K562 (cell line): ENCODE data around the gene CHURC1. TPM values are rescaled to one million over a fixed set of nuclear protein-coding genes. Genes with fewer than 3 reads are reported as not detected.

Experiments
- ATAC-seq: fragments of 200-7000 bp; cut with Tn5 transposase; 3 replicates; pipeline ENCODE4 v1.9.1; 2020; ENCODE audit warnings: moderate library complexity
- BruUV-seq: library from RNA; stranded (reverse); fragments of 400-500 nt; replicated peaks from 2 replicates; lab custom pipeline; 2021; lab: Mats Ljungman, UMichigan
- CTCF ChIA-PET: fragments of 300-600 bp; formaldehyde crosslinking; extraction: SDS; loops from one replicate; lab custom pipeline; 2021; ENCODE audit warnings: low intra/inter-chr PET ratio; lab: Yijun Ruan, JAX
- POLR2A ChIA-PET: fragments of 300-600, 350-650 bp; sonication (Branson Sonifier 250); formaldehyde crosslinking; extraction: SDS; loops from one replicate; lab custom pipeline; 2021; ENCODE audit warnings: antibody characterized with exemption, inconsistent platforms; lab: Yijun Ruan, JAX
- DNase-seq, 4 experiments: peaks; one replicate each; pipeline versions ENCODE4 v3.0.0 to v3.0.0-alpha.2; 2011 to 2018; ENCODE audit warnings: low spot score in 3 of 4, mixed read lengths in 3 of 4; ENCODE audit errors: extremely low read depth in 1 of 4
- FAIRE-seq: peaks from 2 replicates; lab custom pipeline; 2011; peaks lifted over from hg19 to GRCh38; lab: Jason Lieb, UNC
- H2AFZ ChIP-seq: 2 replicates; pipeline ENCODE4 v1.6.0; 2011; ENCODE audit warnings: low read depth, low read length, control low read depth, inconsistent platforms
- H3K27ac ChIP-seq: fragments of 200-600 bp; 3 replicates; pipeline ENCODE4 v1.8.0; 2011; ENCODE audit warnings: low read depth, mild to moderate bottlenecking, control low read depth, inconsistent platforms, low read length, moderate library complexity, mixed read lengths; ENCODE audit errors: extremely low read depth
- H3K27me3 ChIP-seq, 2 experiments: fragments of 300-600 bp in 1 of 2; 2 replicates in 1 of 2; 3 replicates in 1 of 2; pipeline versions ENCODE4 v1.6.0 to v1.8.0; 2011; ENCODE audit warnings: inconsistent platforms in 2 of 2, low read length in 2 of 2, mild to moderate bottlenecking in 1 of 2, mixed read lengths in 1 of 2, moderate library complexity in 1 of 2; ENCODE audit not compliant: control insufficient read depth in 2 of 2, insufficient read depth in 2 of 2
- H3K36me3 ChIP-seq: fragments of 300-600 bp; 3 replicates; pipeline ENCODE4 v1.8.0; 2011; ENCODE audit warnings: mild to moderate bottlenecking, low read length, inconsistent platforms; ENCODE audit not compliant: control insufficient read depth, insufficient read depth
- H3K4me1 ChIP-seq, 2 experiments: fragments of 200-600 bp in 1 of 2; replicated peaks in 1 of 2; 2 replicates in 1 of 2; 3 replicates in 1 of 2; pipeline versions ENCODE4 v1.5.1 to v1.8.0; 2011; ENCODE audit warnings: inconsistent platforms in 2 of 2, low read length in 2 of 2, mild to moderate bottlenecking in 1 of 2, mixed read lengths in 1 of 2, moderate library complexity in 1 of 2; ENCODE audit not compliant: control insufficient read depth in 2 of 2, insufficient read depth in 2 of 2
- H3K4me2 ChIP-seq: 2 replicates; pipeline ENCODE4 v1.6.1; 2011; ENCODE audit warnings: low read length, control low read depth, inconsistent platforms, mixed read lengths; ENCODE audit not compliant: insufficient read depth
- H3K4me3 ChIP-seq: fragments of 200-600 bp; sonication (generic), shearing (Covaris generic); 2 replicates; pipeline ENCODE4 v1.5.1; 2016; ENCODE audit warnings: control low read depth, inconsistent platforms
- H3K79me2 ChIP-seq: fragments of 200-600 bp; 3 replicates; pipeline ENCODE4 v1.8.0; 2011; ENCODE audit warnings: low read length, inconsistent platforms; ENCODE audit not compliant: control insufficient read depth, insufficient read depth
- H3K9ac ChIP-seq, 2 experiments: 2 replicates each; pipeline versions ENCODE4 v1.6.0 to v1.6.1; 2011; ENCODE audit warnings: low read depth in 2 of 2, low read length in 2 of 2, control low read depth in 1 of 2, inconsistent platforms in 1 of 2, mild to moderate bottlenecking in 1 of 2, mixed read lengths in 1 of 2; ENCODE audit not compliant: insufficient read depth in 1 of 2
- H3K9me1 ChIP-seq: one replicate; pipeline ENCODE4 v1.6.0; 2011; ENCODE audit warnings: inconsistent platforms, mild to moderate bottlenecking, low read length, moderate library complexity; ENCODE audit not compliant: control insufficient read depth, insufficient read depth
- H3K9me3 ChIP-seq: replicated peaks from 2 replicates; pipeline ENCODE4 v1.5.1; 2011; ENCODE audit warnings: low read depth, low read length, inconsistent platforms; ENCODE audit not compliant: control insufficient read depth, insufficient read depth
- H4K20me1 ChIP-seq: replicated peaks from 2 replicates; pipeline ENCODE4 v1.6.1; 2011; ENCODE audit warnings: low read length, inconsistent platforms, mixed read lengths; ENCODE audit not compliant: control insufficient read depth, insufficient read depth
- ELK1 ChIP-seq: sonication (generic); formaldehyde crosslinking; IDR thresholded peaks from 2 replicates; pipeline ENCODE4 v1.8.1; 2022; ENCODE audit warnings: missing genetic modification reagents
- HNRNPK ChIP-seq: fragments of 200-400 bp; formaldehyde crosslinking; IDR thresholded peaks from one replicate; pipeline ENCODE4 v1.6.1; 2018; ENCODE audit warnings: mild to moderate bottlenecking, low read depth, low read length; ENCODE audit not compliant: poor library complexity, severe bottlenecking
- JUND ChIP-seq, 2 experiments: IDR thresholded peaks; 2 replicates in 1 of 2; 3 replicates in 1 of 2; pipeline ENCODE4 v1.6.1; 2011; ENCODE audit warnings: borderline replicate concordance in 2 of 2, low read depth in 2 of 2, low read length in 2 of 2, improper control_type of control experiment in 1 of 2, missing biosample characterization in 1 of 2, missing genetic modification characterization in 1 of 2, missing genetic modification reagents in 1 of 2
- KLF6 ChIP-seq: fragments of 250-450 bp; sonication (Bioruptor Pico); IDR thresholded peaks from 2 replicates; pipeline ENCODE4 v1.4.0; 2020; ENCODE audit warnings: mild to moderate bottlenecking, moderate library complexity, borderline replicate concordance
- NFATC3 ChIP-seq: fragments of 450-650 bp; IDR thresholded peaks from 2 replicates; pipeline ENCODE4 v1.6.1; 2017; ENCODE audit warnings: mild to moderate bottlenecking
- PHTF2 ChIP-seq: fragments of 250-450 bp; sonication (Bioruptor Pico); IDR thresholded peaks from 2 replicates; pipeline ENCODE4 v1.5.0; 2021; ENCODE audit warnings: mild to moderate bottlenecking
- PML ChIP-seq: IDR thresholded peaks from 2 replicates; pipeline ENCODE4 v1.6.1; 2012; ENCODE audit warnings: low read length, inconsistent platforms
- POLR2AphosphoS5 ChIP-seq: IDR thresholded peaks from 2 replicates; pipeline ENCODE4 v1.6.1; 2011; ENCODE audit warnings: mild to moderate bottlenecking, low read depth, low read length, moderate library complexity; ENCODE audit not compliant: control insufficient read depth, insufficient read depth
- RBBP5 ChIP-seq: fragments of 200-600 bp; sonication (generic); IDR thresholded peaks from 2 replicates; pipeline ENCODE4 v1.6.1; 2012; ENCODE audit warnings: borderline replicate concordance, mild to moderate bottlenecking, low read length, control low read depth, inconsistent platforms; ENCODE audit not compliant: insufficient read depth, poor library complexity, severe bottlenecking
- TAF15 ChIP-seq: fragments of 200-400 bp; formaldehyde crosslinking; IDR thresholded peaks from 2 replicates; pipeline ENCODE4 v1.6.1; 2017; ENCODE audit warnings: mild to moderate bottlenecking, low read depth, low read length, moderate library complexity
- ZC3H8 ChIP-seq: fragments of 450-650 bp; IDR thresholded peaks from 2 replicates; pipeline ENCODE4 v1.6.1; 2017
- ZKSCAN8 ChIP-seq: fragments of 200-800 bp; sonication (Bioruptor generic); IDR thresholded peaks from 2 replicates; pipeline ENCODE4 v1.6.1; 2016; ENCODE audit warnings: missing genetic modification characterization, missing compliant biosample characterization
- WGBS: fragments of 100-300 bp; shearing (Covaris generic); methylation state at CpG from one replicate; pipeline ENCODE4 v1.1.6; 2016; ENCODE audit warnings: low coverage, mixed read lengths; ENCODE audit not compliant: insufficient coverage; ENCODE audit errors: missing lambda C conversion rate; 5-methylcytosine and 5-hydroxymethylcytosine counted together
- in situ Hi-C: fragments of 300-500 bp; cut with MboI; formaldehyde crosslinking; loops from 4 replicates; pipeline ENCODE4 v1.15.0; 2018; ENCODE audit warnings: inconsistent platforms, mixed read lengths
- intact Hi-C: fragments of 100-400 bp; cut with micrococcal nuclease; formaldehyde crosslinking; loops from 2 replicates; pipeline ENCODE4 v1.14.2; 2022
- polyA plus RNA-seq, 8 experiments: library from polyadenylated mRNA; depleted of rRNA in 4 of 8; stranded (reverse) in 5 of 8; unstranded in 3 of 8; fragments of >200 nt; fragmentation: Nextera tagmentation in 2 of 8; fragmentation: Illumina TruSeq in 1 of 8; extraction: Ambion mirVana in 2 of 8; extraction: Trizol in 1 of 8; gene quantifications; 2 replicates each; pipeline versions ENCODE4 v1.2.1 to v1.2.3, GENCODE V29; 2011 to 2014; ENCODE audit warnings: inconsistent platforms in 1 of 8, missing spikeins in 1 of 8
- total RNA-seq, 7 experiments: library from RNA; depleted of rRNA in 6 of 7; stranded (reverse); fragments of >200 nt in 6 of 7; fragmentation: Illumina TruSeq in 2 of 7; extraction: Trizol in 2 of 7; gene quantifications; 2 replicates each; pipeline versions ENCODE4 v1.2.1 to v1.2.3, GENCODE V29; 2011 to 2021; ENCODE audit warnings: low replicate concordance in 1 of 7

CHURC1 gene
- total and polyA plus RNA-seq, 9 of the 15 experiments (the other 6 are each of a cell fraction or from before 2014, with no cell fraction given) = 27.3 to 239 (median 45.6) TPM

GRCh38 chr14:64979336-64980074, 65.2 kb downstream of the CHURC1 start:
- DNase-seq (no peak), ATAC-seq (no peak; the same call in 2 of the 3 replicates), FAIRE-seq (no peak)
- ChIA-PET CTCF (no interaction called here), POLR2A (interaction anchor here (0.9 kb wide), 1 partner anchor 14 kb away, joined by 3 read pairs; no protein-coding TSS in a partner anchor)
- Histone ChIP-seq H3K27ac (no peak overlapping the region), H2AFZ (no peak overlapping the region), H3K36me3 (no peaks in the 10 kb centered on the region), H3K4me2 (no peak overlapping the region), H4K20me1 (no peaks in the 10 kb centered on the region), H3K4me1 (no peaks in the 10 kb centered on the region; a peak in 1 of 5 replicates), H3K79me2 (no peaks in the 10 kb centered on the region), H3K27me3 (peaks cover 0 to 19% of the 10 kb centered on the region in 2 experiments; a peak in 2 of 5 replicates), H3K9ac (no peak overlapping the region), H3K9me1 (no peaks in the 10 kb centered on the region), H3K4me3 (no peak overlapping the region), H3K9me3 (no peaks in the 10 kb centered on the region)
- in situ Hi-C loops = no loop called here
- intact Hi-C loops = loop anchor here (5.0 to 10.0 kb wide), 2 partner anchors 77 to 305 kb away; no protein-coding TSS in a partner anchor
- 22% methylated on average over 4 of the region's 5 CpGs for WGBS
- TF ChIP-seq PHTF2 (CRISPR knock-in tag) (no peak), ELK1 (no peak), KLF6 (CRISPR knock-in tag) (no peak), RBBP5 (no peak), HNRNPK (no peak), POLR2AphosphoS5 (no peak), ZC3H8 (no peak), TAF15 (no peak), PML (no peak), JUND (IDR thresholded peaks at IDR 0.05; ENCODE audit: borderline replicate concordance, low read depth, low read length) (no peak), JUND (tag; IDR thresholded peaks at IDR 0.05; ENCODE audit: borderline replicate concordance, low read depth, low read length) (no peak), ZKSCAN8 (CRISPR knock-in tag) (no peak), NFATC3 (no peak)
- no TSS peak for BruUV-seq
